Astrocyte (in vitro differentiated cells and primary cell): ENCODE measurements around the gene ADARB2.

Experiments
- EZH2 ChIP-seq: IDR thresholded peaks from 2 replicates; pipeline ENCODE4 v1.6.1; 2012; ENCODE audit warnings: mild to moderate bottlenecking, low read length, inconsistent platforms; ENCODE audit not compliant: insufficient read depth
- TF ChIP-seq, protein P1 (sequence below): IDR thresholded peaks from 2 replicates; pipeline ENCODE4 v1.5.1; 2011; ENCODE audit warnings: low read depth, mild to moderate bottlenecking, inconsistent platforms, low read length, moderate library complexity; ENCODE audit not compliant: insufficient read depth

- TF ChIP-seq, protein P1, sequence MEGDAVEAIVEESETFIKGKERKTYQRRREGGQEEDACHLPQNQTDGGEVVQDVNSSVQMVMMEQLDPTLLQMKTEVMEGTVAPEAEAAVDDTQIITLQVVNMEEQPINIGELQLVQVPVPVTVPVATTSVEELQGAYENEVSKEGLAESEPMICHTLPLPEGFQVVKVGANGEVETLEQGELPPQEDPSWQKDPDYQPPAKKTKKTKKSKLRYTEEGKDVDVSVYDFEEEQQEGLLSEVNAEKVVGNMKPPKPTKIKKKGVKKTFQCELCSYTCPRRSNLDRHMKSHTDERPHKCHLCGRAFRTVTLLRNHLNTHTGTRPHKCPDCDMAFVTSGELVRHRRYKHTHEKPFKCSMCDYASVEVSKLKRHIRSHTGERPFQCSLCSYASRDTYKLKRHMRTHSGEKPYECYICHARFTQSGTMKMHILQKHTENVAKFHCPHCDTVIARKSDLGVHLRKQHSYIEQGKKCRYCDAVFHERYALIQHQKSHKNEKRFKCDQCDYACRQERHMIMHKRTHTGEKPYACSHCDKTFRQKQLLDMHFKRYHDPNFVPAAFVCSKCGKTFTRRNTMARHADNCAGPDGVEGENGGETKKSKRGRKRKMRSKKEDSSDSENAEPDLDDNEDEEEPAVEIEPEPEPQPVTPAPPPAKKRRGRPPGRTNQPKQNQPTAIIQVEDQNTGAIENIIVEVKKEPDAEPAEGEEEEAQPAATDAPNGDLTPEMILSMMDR, result no peak
- no peak for TF ChIP-seq EZH2
These were observed 28.6 kb downstream of the ADARB2 start for GRCh38 chr10:1708746-1709145.
